Naive thymus-derived CD4-positive, alpha-beta T cell (primary cell): Measurements from ENCODE around the gene OSBPL1A. TPM values are rescaled to one million over a fixed set of nuclear protein-coding genes. Genes with fewer than 3 reads are reported as not detected.

Source experiments
- ATAC-seq: fragments of 150-1000 bp; cut with Tn5 transposase; 2 replicates; pipeline ENCODE4 v1.10.0; 2021; ENCODE audit warnings: mild to moderate bottlenecking, moderate library complexity
- CTCF ChIA-PET: fragments of 350-600 bp; sonication (Branson Sonifier 250); formaldehyde crosslinking; loops from one replicate; lab custom pipeline; 2021; ENCODE audit warnings: antibody characterized with exemption; lab: Charles Lee
- POLR2A ChIA-PET: fragments of 350-600 bp; sonication (Branson Sonifier 250); formaldehyde crosslinking; loops from one replicate; lab custom pipeline; 2021; ENCODE audit warnings: antibody characterized with exemption, inconsistent platforms; lab: Charles Lee
- DNase-seq, 9 donors: peaks; one replicate each; pipeline versions ENCODE4 v3.0.0 to v3.0.0-alpha.2; 2020 to 2022; ENCODE audit warnings: mixed read lengths in 1 of 9
- H3K27ac ChIP-seq: one replicate; pipeline ENCODE4 v1.7.0; 2013; ENCODE audit warnings: mild to moderate bottlenecking, low read depth, low read length, moderate library complexity
- H3K27me3 ChIP-seq, 2 donors: one replicate each; pipeline ENCODE4 v1.7.0; 2013; ENCODE audit warnings: low read length in 2 of 2, mild to moderate bottlenecking in 2 of 2, moderate library complexity in 2 of 2; ENCODE audit not compliant: control insufficient read depth in 2 of 2, insufficient read depth in 2 of 2
- H3K36me3 ChIP-seq, 3 experiments: 1 replicate in 2 of 3; 2 replicates in 1 of 3; pipeline ENCODE4 v1.7.0; 2013; ENCODE audit warnings: low read length in 3 of 3, mild to moderate bottlenecking in 3 of 3, moderate library complexity in 1 of 3; ENCODE audit not compliant: insufficient read depth in 3 of 3, control insufficient read depth in 2 of 3
- H3K4me1 ChIP-seq, 2 donors: one replicate each; pipeline ENCODE4 v1.7.0; 2013; ENCODE audit warnings: low read length in 2 of 2, mild to moderate bottlenecking in 2 of 2, moderate library complexity in 1 of 2; ENCODE audit not compliant: control insufficient read depth in 2 of 2, insufficient read depth in 2 of 2
- H3K4me3 ChIP-seq: 2 replicates; pipeline ENCODE4 v1.7.0; 2013; ENCODE audit warnings: mild to moderate bottlenecking, low read length
- H3K9me3 ChIP-seq, 3 experiments: 1 replicate in 2 of 3; 2 replicates in 1 of 3; pipeline ENCODE4 v1.7.0; 2013; ENCODE audit warnings: low read length in 3 of 3; ENCODE audit not compliant: control insufficient read depth in 2 of 3
- H3K27ac Mint-ChIP-seq, 9 donors: one replicate each; pipeline ENCODE4 v1.8.0; 2020 to 2022; ENCODE audit warnings: mixed read lengths in 9 of 9, mild to moderate bottlenecking in 8 of 9, moderate library complexity in 5 of 9, inconsistent platforms in 2 of 9
- H3K27me3 Mint-ChIP-seq, 5 donors: one replicate each; pipeline ENCODE4 v1.8.0; 2021 to 2022; ENCODE audit warnings: mixed read lengths in 5 of 5, mild to moderate bottlenecking in 1 of 5
- H3K36me3 Mint-ChIP-seq, 5 donors: one replicate each; pipeline ENCODE4 v1.8.0; 2020 to 2022; ENCODE audit warnings: mixed read lengths in 5 of 5, mild to moderate bottlenecking in 3 of 5, inconsistent platforms in 1 of 5
- H3K4me1 Mint-ChIP-seq, 7 donors: one replicate each; pipeline ENCODE4 v1.8.0; 2020 to 2022; ENCODE audit warnings: mixed read lengths in 7 of 7, mild to moderate bottlenecking in 3 of 7, inconsistent platforms in 1 of 7
- H3K4me3 Mint-ChIP-seq, 10 donors: one replicate each; pipeline ENCODE4 v1.8.0; 2020 to 2022; ENCODE audit warnings: mild to moderate bottlenecking in 10 of 10, mixed read lengths in 10 of 10, moderate library complexity in 6 of 10, inconsistent platforms in 2 of 10
- H3K9me3 Mint-ChIP-seq, 11 donors: one replicate each; pipeline ENCODE4 v1.8.0; 2020 to 2022; ENCODE audit warnings: mixed read lengths in 11 of 11, mild to moderate bottlenecking in 4 of 11, inconsistent platforms in 1 of 11, moderate library complexity in 1 of 11
- intact Hi-C, 2 donors: fragments of 100-400 bp; cut with micrococcal nuclease; formaldehyde crosslinking; loops; one replicate each; pipeline ENCODE4 v1.15.1; 2023
- polyA plus RNA-seq, 2 donors: library from polyadenylated mRNA; unstranded; fragments of 300-500 nt; fragmentation: Illumina TruSeq; gene quantifications; one replicate each; pipeline ENCODE4 v1.2.3, GENCODE V29; 2021
- total RNA-seq, 6 experiments: library from RNA in 5 of 6; stranded (reverse) in 5 of 6; gene quantifications; 1 replicate in 5 of 6; 2 replicates in 1 of 6; pipeline ENCODE4 v1.2.3 and lab custom pipeline; 2021 to 2026

Gene OSBPL1A
- total and polyA plus RNA-seq, 7 experiments from 2014 or later: 1.8 to 7.7 (median 3.9) TPM

DNA sequence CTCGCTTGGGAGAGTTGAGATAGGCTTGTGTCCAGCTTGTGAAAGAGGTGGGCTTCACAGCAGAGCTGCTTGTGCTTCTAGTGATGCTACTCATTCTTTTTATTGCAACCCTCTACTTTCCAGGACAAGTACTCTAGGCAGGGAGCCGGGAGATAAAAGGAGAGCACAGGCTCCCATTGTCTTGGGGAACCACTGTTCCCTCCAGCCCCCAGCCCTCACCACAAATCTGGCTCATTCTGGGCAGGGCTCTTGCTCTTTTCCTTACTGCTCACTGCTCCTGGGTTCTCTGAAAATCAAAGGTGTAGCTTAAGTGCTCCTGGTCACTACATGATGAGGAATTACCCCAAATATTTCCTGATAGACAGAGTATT lies 177.3 kb downstream of the OSBPL1A start:
- POLR2A ChIA-PET: no interaction called here

DNA sequence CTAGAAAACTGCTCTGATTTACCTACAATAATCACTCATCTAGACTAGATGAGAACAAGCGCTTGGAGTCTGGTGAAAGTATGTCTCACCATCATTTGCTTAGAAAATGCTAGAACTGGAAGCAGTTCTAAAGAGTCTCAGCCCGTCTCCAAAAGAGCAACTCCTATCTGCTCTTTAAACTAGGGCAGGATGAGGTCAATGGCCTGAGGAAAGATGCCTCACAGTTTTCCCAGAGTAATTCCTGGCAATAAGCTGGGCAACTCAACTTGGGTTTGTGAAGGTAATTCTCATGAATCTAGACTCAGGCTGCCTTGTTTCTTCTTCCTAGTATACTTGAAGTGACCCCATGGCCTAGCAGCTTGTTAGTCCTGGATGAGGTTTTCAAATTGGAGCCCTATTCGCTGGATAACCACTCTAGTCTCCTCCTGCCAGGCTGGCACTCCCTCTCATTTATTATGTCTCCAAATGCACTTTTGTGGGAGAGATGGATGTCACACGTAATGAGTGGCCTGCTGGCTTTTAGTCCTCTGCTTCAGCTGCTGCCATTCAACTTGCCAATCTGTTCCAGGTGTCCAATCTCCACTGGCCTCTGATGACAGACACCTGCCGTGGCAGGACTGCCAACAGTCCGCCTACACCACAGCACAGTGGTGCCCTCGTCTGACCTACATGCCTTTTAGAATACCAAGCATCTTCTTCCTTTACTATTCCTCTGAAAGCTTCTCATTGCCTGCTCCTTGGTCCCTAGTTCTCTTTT lies 177.9 kb downstream of the OSBPL1A start:
- H3K4me3 ChIP-seq: no peak overlapping the region
- H3K4me3 Mint-ChIP-seq: no peak overlapping the region
- H3K36me3 Mint-ChIP-seq: no peaks in the 10 kb centered on the region
- H3K27ac ChIP-seq: no peak overlapping the region
- H3K4me1 Mint-ChIP-seq: no peaks in the 10 kb centered on the region
- H3K36me3 ChIP-seq: no peaks in the 10 kb centered on the region
- no peaks in the 10 kb centered on the region for H3K9me3 ChIP-seq
- ATAC-seq: no peak
- H3K4me1 ChIP-seq: no peaks in the 10 kb centered on the region
- peaks cover 0 to 27% (median 0%) of the 10 kb centered on the region in 5 donors for H3K27me3 Mint-ChIP-seq
- intact Hi-C loops: no loop called here
- H3K27me3 ChIP-seq: no peaks in the 10 kb centered on the region
- H3K9me3 Mint-ChIP-seq: no peaks in the 10 kb centered on the region
- no peak for DNase-seq
- POLR2A ChIA-PET: no interaction called here
- CTCF ChIA-PET: no interaction called here
- no peak overlapping the region for H3K27ac Mint-ChIP-seq

More for the DNA sequence above, 177.3 kb downstream of the OSBPL1A start:
- Mint-ChIP-seq H3K27ac (no peak overlapping the region), H3K4me1 (no peaks in the 10 kb centered on the region), H3K27me3 (peaks cover 0 to 30% (median 0%) of the 10 kb centered on the region in 5 donors), H3K4me3 (no peak overlapping the region), H3K36me3 (peaks cover 0 to 3% (median 0%) of the 10 kb centered on the region in 5 donors), H3K9me3 (no peaks in the 10 kb centered on the region)
- H3K27ac ChIP-seq: no peak overlapping the region
- no peaks in the 10 kb centered on the region for H3K36me3 ChIP-seq
- ATAC-seq (no peak), DNase-seq (no peak)
- no peaks in the 10 kb centered on the region for H3K9me3 ChIP-seq
- no peaks in the 10 kb centered on the region for H3K4me1 ChIP-seq
- CTCF ChIA-PET: no interaction called here
- no peaks in the 10 kb centered on the region for H3K27me3 ChIP-seq
- H3K4me3 ChIP-seq: no peak overlapping the region
- intact Hi-C loops: no loop called here

DNA sequence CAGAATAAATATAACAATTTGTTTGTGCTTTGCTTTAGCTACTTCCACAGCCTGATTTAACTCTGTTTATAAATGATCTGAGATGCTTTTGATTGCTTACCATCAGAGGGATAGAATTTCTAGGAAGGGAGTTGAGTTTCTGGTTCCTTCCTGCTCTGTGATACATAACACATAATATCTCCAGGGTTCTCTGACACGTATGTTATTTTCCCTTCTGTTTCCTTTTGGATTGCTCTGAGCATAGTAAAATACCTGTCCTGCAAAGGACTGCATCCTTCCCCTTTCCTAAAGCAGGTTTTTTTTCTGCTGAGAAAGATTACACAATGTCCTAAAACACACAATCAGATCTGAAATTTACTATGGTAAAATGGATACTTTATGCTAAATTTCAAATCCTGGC lies 182.7 kb downstream of the OSBPL1A start:
- no peaks in the 10 kb centered on the region for H3K4me1 Mint-ChIP-seq
- no peak overlapping the region for H3K27ac Mint-ChIP-seq
- intact Hi-C loops: no loop called here
- H3K4me3 Mint-ChIP-seq: no peak overlapping the region
- no peak overlapping the region for H3K4me3 ChIP-seq
- no peaks in the 10 kb centered on the region for H3K36me3 ChIP-seq
- POLR2A ChIA-PET: no interaction called here
- ATAC-seq (no peak), DNase-seq (no peak)
- H3K9me3 ChIP-seq: no peaks in the 10 kb centered on the region
- H3K27ac ChIP-seq: no peak overlapping the region
- H3K36me3 Mint-ChIP-seq: no peaks in the 10 kb centered on the region
- H3K27me3 Mint-ChIP-seq: peaks cover 0 to 12% (median 0%) of the 10 kb centered on the region in 5 donors
- H3K4me1 ChIP-seq: no peaks in the 10 kb centered on the region
- CTCF ChIA-PET: no interaction called here
- no peaks in the 10 kb centered on the region for H3K27me3 ChIP-seq
- no peaks in the 10 kb centered on the region for H3K9me3 Mint-ChIP-seq

DNA sequence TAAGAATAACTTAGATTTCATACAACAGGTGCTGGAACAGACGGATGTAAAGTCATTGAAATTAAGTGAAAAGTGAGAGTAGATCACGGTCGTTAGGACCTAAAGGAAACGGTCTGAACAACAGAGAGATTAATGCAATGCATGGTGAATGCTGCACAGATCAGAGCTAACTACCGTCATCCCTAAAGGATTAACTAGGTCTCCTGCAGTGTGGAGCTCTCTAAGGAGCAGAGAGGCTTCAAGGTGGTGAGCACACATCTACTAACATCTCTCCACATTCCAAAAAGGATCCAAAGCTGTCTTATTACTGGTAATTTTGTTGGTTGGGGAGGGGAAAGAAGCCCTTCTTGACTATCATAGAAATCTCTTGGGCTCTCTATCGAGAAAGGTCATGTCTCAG lies 183.5 kb downstream of the OSBPL1A start:
- Histone ChIP-seq H3K36me3 (no peaks in the 10 kb centered on the region), H3K4me1 (no peaks in the 10 kb centered on the region), H3K4me3 (no peak overlapping the region), H3K27me3 (no peaks in the 10 kb centered on the region), H3K9me3 (no peaks in the 10 kb centered on the region), H3K27ac (no peak overlapping the region)
- Mint-ChIP-seq H3K27ac (no peak overlapping the region), H3K9me3 (no peaks in the 10 kb centered on the region), H3K4me3 (no peak overlapping the region), H3K4me1 (no peaks in the 10 kb centered on the region), H3K27me3 (peaks cover 0 to 14% (median 0%) of the 10 kb centered on the region in 5 donors), H3K36me3 (peaks cover 0 to 4% (median 0%) of the 10 kb centered on the region in 5 donors)
- ATAC-seq (no peak), DNase-seq (no peak)
- ChIA-PET POLR2A (interaction anchor here (0.7 kb wide), 1 partner anchor 271 kb away, joined by 3 read pairs; no protein-coding TSS in a partner anchor), CTCF (no interaction called here)
- intact Hi-C loops: no loop called here

DNA sequence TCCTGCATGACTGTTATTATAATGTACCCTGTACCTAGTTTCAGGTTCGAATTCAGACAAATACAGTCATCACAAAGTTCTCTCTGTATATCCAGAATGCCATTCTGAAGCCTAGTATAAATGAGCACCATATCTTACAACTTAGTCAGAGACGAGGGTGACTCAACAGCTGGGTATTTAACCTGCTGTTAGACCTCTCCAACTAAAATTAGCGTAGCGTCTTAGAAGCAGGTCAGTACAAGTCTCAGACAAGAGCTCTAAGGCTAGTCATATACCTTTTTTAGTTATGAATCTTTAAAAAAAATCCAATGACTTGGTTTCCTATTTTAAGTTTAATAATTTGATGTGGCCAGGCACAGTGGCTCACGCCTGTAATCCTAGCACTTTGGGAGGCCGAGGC lies 184.7 kb downstream of the OSBPL1A start:
- no peak overlapping the region for H3K4me3 Mint-ChIP-seq
- no peak overlapping the region for H3K27ac Mint-ChIP-seq
- no peak for DNase-seq
- H3K9me3 Mint-ChIP-seq: no peaks in the 10 kb centered on the region
- ChIA-PET POLR2A (no interaction called here), CTCF (no interaction called here)
- H3K27me3 Mint-ChIP-seq: peaks cover 0 to 14% (median 0%) of the 10 kb centered on the region in 5 donors
- no peaks in the 10 kb centered on the region for H3K4me1 ChIP-seq
- intact Hi-C loops: no loop called here
- peaks cover 0 to 7% (median 0%) of the 10 kb centered on the region in 5 donors for H3K36me3 Mint-ChIP-seq
- no peaks in the 10 kb centered on the region for H3K9me3 ChIP-seq
- H3K36me3 ChIP-seq: no peaks in the 10 kb centered on the region
- H3K4me1 Mint-ChIP-seq: no peaks in the 10 kb centered on the region
- no peaks in the 10 kb centered on the region for H3K27me3 ChIP-seq
- no peak overlapping the region for H3K4me3 ChIP-seq
- no peak for ATAC-seq
- no peak overlapping the region for H3K27ac ChIP-seq

DNA sequence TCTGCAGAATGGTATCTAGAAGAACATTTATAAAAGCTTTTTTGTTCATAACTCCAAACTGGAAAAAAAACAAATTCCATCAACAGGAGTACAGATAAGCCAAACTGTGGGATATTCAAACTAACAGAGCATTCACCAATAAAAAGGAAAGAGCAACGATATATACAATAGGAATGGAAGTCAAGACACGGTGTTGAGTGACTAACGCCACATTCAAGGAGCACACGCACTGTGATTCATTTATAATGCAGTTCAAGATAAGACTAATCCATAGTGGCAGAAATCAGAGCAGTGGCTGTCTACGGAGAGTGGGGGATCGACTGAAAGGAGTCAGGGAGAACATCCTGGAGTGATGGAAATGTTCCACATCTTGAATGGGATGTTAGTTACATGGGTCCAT lies 188.1 kb downstream of the OSBPL1A start:
- H3K9me3 ChIP-seq: no peaks in the 10 kb centered on the region
- H3K4me1 Mint-ChIP-seq: no peaks in the 10 kb centered on the region
- intact Hi-C loops: no loop called here
- peaks cover 0 to 12% (median 0%) of the 10 kb centered on the region in 5 donors for H3K36me3 Mint-ChIP-seq
- CTCF ChIA-PET: no interaction called here
- H3K36me3 ChIP-seq: no peaks in the 10 kb centered on the region
- peaks cover 0 to 12% (median 5%) of the 10 kb centered on the region in 5 donors for H3K27me3 Mint-ChIP-seq
- no peaks in the 10 kb centered on the region for H3K9me3 Mint-ChIP-seq
- no peak for ATAC-seq
- H3K27me3 ChIP-seq: no peaks in the 10 kb centered on the region
- no peaks in the 10 kb centered on the region for H3K4me1 ChIP-seq
- DNase-seq: no peak
- H3K27ac Mint-ChIP-seq: no peak overlapping the region
- H3K27ac ChIP-seq: no peak overlapping the region
- no peak overlapping the region for H3K4me3 Mint-ChIP-seq
- H3K4me3 ChIP-seq: no peak overlapping the region
- POLR2A ChIA-PET: no interaction called here
